Measurements from ENCODE around the gene MED29. TPM values are rescaled to one million over a fixed set of nuclear protein-coding genes. Genes with fewer than 3 reads are reported as not detected.

MED29 gene
- total RNA-seq, 2 donors from 2014 or later = 23.1 to 40.9 TPM

GRCh38 chr19:39427707-39428106 lies 36.5 kb downstream of the MED29 start:
- no peaks in the 10 kb centered on the region for H3K36me3 ChIP-seq (replicated peaks in 1 of 2; ENCODE audit: insufficient read depth in 1 of 2, low read depth in 2 of 2)
- DNase-seq (no peak), ATAC-seq (no peak)
- H3K4me3 ChIP-seq = no peak overlapping the region
- no peaks in the 10 kb centered on the region for H3K9me3 ChIP-seq
- 83 to 85% methylated on average over 7 to 11 of the region's 11 CpGs for WGBS, 2 donors
- no peaks in the 10 kb centered on the region for H3K27me3 ChIP-seq
- no peak for TF ChIP-seq CTCF (IDR thresholded peaks at IDR 0.05)
- intact Hi-C loops (cut with DNase I) = no loop called here
- H3K4me1 ChIP-seq = peaks cover 12% of the 10 kb centered on the region
- H3K27ac ChIP-seq = peak overlapping the region in 3 of 4 donors; percentile 51 to 75 (median 74)

GRCh38 chr19:39428283-39429112 lies 37.3 kb downstream of the MED29 start:
- 30 to 32% methylated on average over 21 to 23 of the region's 23 CpGs for WGBS, 2 donors
- peaks cover 0 to 6% of the 10 kb centered on the region in 2 donors for H3K36me3 ChIP-seq (replicated peaks in 1 of 2; ENCODE audit: insufficient read depth in 1 of 2, low read depth in 2 of 2)
- no peak overlapping the region for H3K4me3 ChIP-seq
- ATAC-seq (peak; percentile 75), DNase-seq (peak; percentile 43 to 62 (median 54))
- H3K27ac ChIP-seq = peak overlapping the region; percentile 1 to 75 (median 62)
- intact Hi-C loops (cut with DNase I) = no loop called here
- TF ChIP-seq POLR2A (IDR thresholded peaks at IDR 0.05) (peak in 1 of 3 donors; percentile 16), CTCF (IDR thresholded peaks at IDR 0.05) (no peak)
- H3K9me3 ChIP-seq = no peaks in the 10 kb centered on the region
- H3K4me1 ChIP-seq = peaks cover 13% of the 10 kb centered on the region
- no peaks in the 10 kb centered on the region for H3K27me3 ChIP-seq

GRCh38 chr19:39430675-39431593 lies 39.8 kb downstream of the MED29 start:
- intact Hi-C loops (cut with DNase I) = no loop called here
- Histone ChIP-seq H3K4me1 (peaks cover 31% of the 10 kb centered on the region), H3K27me3 (no peaks in the 10 kb centered on the region), H3K27ac (peak overlapping the region in 3 of 4 donors; percentile 7 to 78 (median 34)), H3K4me3 (no peak overlapping the region), H3K9me3 (no peaks in the 10 kb centered on the region), H3K36me3 (replicated peaks in 1 of 2; ENCODE audit: insufficient read depth in 1 of 2, low read depth in 2 of 2) (peaks cover 0 to 13% of the 10 kb centered on the region in 2 donors)
- 60 to 76% methylated on average over 25 of the region's 25 CpGs for WGBS, 2 donors
- peak in 1 of 4 donors; percentile 55 for DNase-seq
- no peak for ATAC-seq
- TF ChIP-seq POLR2A (IDR thresholded peaks at IDR 0.05) = peak in 1 of 3 donors; percentile 22
- TF ChIP-seq CTCF (IDR thresholded peaks at IDR 0.05) = no peak

GRCh38 chr19:39432677-39433025 lies 41.5 kb downstream of the MED29 start:
- ATAC-seq (no peak), DNase-seq (no peak)
- intact Hi-C loops (cut with DNase I) = no loop called here
- Histone ChIP-seq H3K9me3 (no peaks in the 10 kb centered on the region), H3K36me3 (replicated peaks in 1 of 2; ENCODE audit: insufficient read depth in 1 of 2, low read depth in 2 of 2) (peaks cover 0 to 13% of the 10 kb centered on the region in 2 donors), H3K27ac (no peak overlapping the region), H3K27me3 (no peaks in the 10 kb centered on the region), H3K4me1 (peaks cover 40% of the 10 kb centered on the region), H3K4me3 (no peak overlapping the region)
- TF ChIP-seq POLR2A (IDR thresholded peaks at IDR 0.05) = no peak
- 94 to 95% methylated on average over 8 of the region's 8 CpGs for WGBS, 2 donors

GRCh38 chr19:39433480-39434079 lies 42.4 kb downstream of the MED29 start:
- H3K9me3 ChIP-seq = no peaks in the 10 kb centered on the region
- intact Hi-C loops (cut with DNase I) = no loop called here
- 97 to 98% methylated on average over 7 to 8 of the region's 8 CpGs for WGBS, 2 donors
- H3K4me3 ChIP-seq = no peak overlapping the region
- ATAC-seq (no peak), DNase-seq (no peak)
- H3K36me3 ChIP-seq (replicated peaks in 1 of 2; ENCODE audit: insufficient read depth in 1 of 2, low read depth in 2 of 2) = peaks cover 0 to 13% of the 10 kb centered on the region in 2 donors
- no peaks in the 10 kb centered on the region for H3K27me3 ChIP-seq
- H3K27ac ChIP-seq = no peak overlapping the region
- TF ChIP-seq CTCF (IDR thresholded peaks at IDR 0.05) (no peak), POLR2A (IDR thresholded peaks at IDR 0.05) (no peak)
- peaks cover 34% of the 10 kb centered on the region for H3K4me1 ChIP-seq

Data from body of pancreas (tissue), 4 donors.